Activated CD4-positive, CD25-positive, alpha-beta regulatory T cell treated with anti-CD3 and anti-CD28 coated beads, Interleukin-2, amount 50 U/mL, for 16 hours (primary cell): ENCODE results near the gene ITSN1.
"Not testable (repeated sequence)": the region's sequence is repeated elsewhere in the genome, so short reads cannot be mapped to it uniquely, and the experiment has no call there.

Source experiments
- DNase-seq: peaks from one replicate; pipeline ENCODE4 v3.0.0-alpha.2; 2020; ENCODE audit warnings: low read depth, low spot score

Gene ITSN1

GRCh38 chr21:33859373-33860102 is 217.2 kb downstream of the ITSN1 start:
- DNase-seq = no peak

GRCh38 chr21:33860332-33860879 is 218.1 kb downstream of the ITSN1 start:
- no peak for DNase-seq

GRCh38 chr21:33861125-33861524 is 218.8 kb downstream of the ITSN1 start:
- DNase-seq = no peak

GRCh38 chr21:33863191-33863590 is 220.9 kb downstream of the ITSN1 start:
- not testable (repeated sequence) for DNase-seq

- DNase-seq = no peak
Observed at GRCh38 chr21:33864150-33864549, 221.8 kb downstream of the ITSN1 start.

- DNase-seq = no peak
Observed at GRCh38 chr21:33865176-33865575, 222.9 kb downstream of the ITSN1 start.

- DNase-seq = no peak
Observed at GRCh38 chr21:33865996-33866575, 223.8 kb downstream of the ITSN1 start.

- DNase-seq = no peak
Observed at GRCh38 chr21:33866826-33867225, 224.5 kb downstream of the ITSN1 start.

GRCh38 chr21:33867868-33868267 is 225.6 kb downstream of the ITSN1 start:
- not testable (repeated sequence) for DNase-seq

- DNase-seq = no peak
Observed at GRCh38 chr21:33869873-33870272, 227.6 kb downstream of the ITSN1 start.

- no peak for DNase-seq
Observed at GRCh38 chr21:33870768-33871167, 228.5 kb downstream of the ITSN1 start.

- no peak for DNase-seq
Observed at GRCh38 chr21:33871171-33871570, 228.9 kb downstream of the ITSN1 start.

- DNase-seq = no peak
Observed at GRCh38 chr21:33872881-33873515, 230.7 kb downstream of the ITSN1 start.

GRCh38 chr21:33874161-33874560 is 231.9 kb downstream of the ITSN1 start:
- no peak for DNase-seq

- no peak for DNase-seq
Observed at GRCh38 chr21:33875026-33875695, 232.9 kb downstream of the ITSN1 start.

GRCh38 chr21:33878824-33879223 is 236.5 kb downstream of the ITSN1 start:
- no peak for DNase-seq

GRCh38 chr21:33880626-33881025 is 238.3 kb downstream of the ITSN1 start:
- no peak for DNase-seq

GRCh38 chr21:33881689-33882440 is 239.6 kb downstream of the ITSN1 start:
- DNase-seq = no peak

GRCh38 chr21:33883118-33883517 is 240.8 kb downstream of the ITSN1 start:
- no peak for DNase-seq

- no peak for DNase-seq
Observed at GRCh38 chr21:33884376-33885171, 242.3 kb downstream of the ITSN1 start.

GRCh38 chr21:33885172-33885514 is 242.8 kb downstream of the ITSN1 start:
- no peak for DNase-seq
